ENCODE results near the gene LIN7A. TPM values are rescaled to one million over a fixed set of nuclear protein-coding genes. Genes with fewer than 3 reads are reported as not detected.

The LIN7A gene
- total and polyA plus RNA-seq, 2 donors (not counting 1 experiment from before 2014, with no cell fraction given): 22.8 to 35.3 TPM

DNA sequence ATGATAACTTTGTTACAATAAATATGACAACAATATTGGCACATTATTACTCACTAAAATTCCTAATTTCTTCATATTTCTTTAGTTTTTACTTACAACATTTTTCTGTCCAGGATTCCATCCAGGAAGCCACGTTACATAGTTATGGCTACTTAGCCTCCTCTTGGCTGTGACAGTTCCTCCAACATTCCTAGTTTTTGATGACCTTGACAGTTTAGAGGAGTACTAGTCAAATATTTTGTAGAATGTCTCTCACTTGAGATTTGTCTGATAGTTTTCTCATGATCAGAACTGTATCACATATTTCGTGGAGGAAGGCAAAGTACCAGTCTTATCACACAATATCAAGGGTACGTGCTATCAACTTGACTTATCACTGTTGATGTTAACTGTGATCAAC lies 29.8 kb upstream of the LIN7A start:
- Histone ChIP-seq H3K27me3 (ENCODE audit: control insufficient read depth, insufficient read depth, low read length) (no peaks in the 10 kb centered on the region), H2AFZ (ENCODE audit: low read length) (no peak overlapping the region), H3K4me3 (replicated peaks in 1 of 4; ENCODE audit: control extremely low read depth in 1 of 4, insufficient read depth in 1 of 4, low read depth in 3 of 4, low read length in 4 of 4) (no peak overlapping the region), H3K9ac (ENCODE audit: insufficient read depth, low read length) (no peak overlapping the region), H4K20me1 (ENCODE audit: control insufficient read depth, extremely low read depth, insufficient read depth, low read length) (no peaks in the 10 kb centered on the region), H3K9me3 (ENCODE audit: control insufficient read depth, insufficient read depth, low read depth, low read length) (no peaks in the 10 kb centered on the region), H3K4me2 (ENCODE audit: extremely low read depth, insufficient read depth, low read length) (no peak overlapping the region), H3K79me2 (ENCODE audit: control insufficient read depth, insufficient read depth, low read length) (no peaks in the 10 kb centered on the region), H3K4me1 (ENCODE audit: control insufficient read depth, extremely low read depth, insufficient read depth, low read length) (no peaks in the 10 kb centered on the region), H3K36me3 (ENCODE audit: control insufficient read depth, insufficient read depth, low read length) (no peaks in the 10 kb centered on the region), H3K27ac (ENCODE audit: insufficient read depth, low read length) (no peak overlapping the region)
- DNase-seq (ENCODE audit: low read depth in 2 of 2): no peak
- no peak for TF ChIP-seq EZH2 (IDR thresholded peaks at IDR 0.05; ENCODE audit: low read length, missing control alignments)

DNA sequence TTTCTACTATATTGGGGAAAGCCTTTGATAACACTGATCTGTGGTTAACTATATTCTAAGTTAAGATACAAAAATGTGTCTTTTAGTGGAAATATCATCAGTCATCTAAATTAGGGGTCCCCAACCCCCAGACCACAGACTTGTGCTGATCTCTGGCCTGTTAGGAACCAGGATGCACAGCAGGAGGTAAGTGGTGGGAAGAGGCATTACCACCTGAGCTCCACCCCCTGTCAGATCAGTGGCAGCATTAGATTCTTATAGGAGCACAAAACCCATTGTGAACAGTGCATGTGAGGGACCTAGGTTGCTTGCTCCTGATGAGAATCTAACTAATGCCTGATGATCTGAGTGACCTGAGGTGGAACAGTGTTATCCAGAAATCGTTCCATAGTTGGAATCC lies 28.3 kb upstream of the LIN7A start:
- no peak overlapping the region for H3K27ac ChIP-seq (ENCODE audit: insufficient read depth, low read length)
- H3K4me2 ChIP-seq (ENCODE audit: extremely low read depth, insufficient read depth, low read length): no peak overlapping the region
- H3K4me1 ChIP-seq (ENCODE audit: control insufficient read depth, extremely low read depth, insufficient read depth, low read length): no peaks in the 10 kb centered on the region
- TF ChIP-seq, protein P1, sequence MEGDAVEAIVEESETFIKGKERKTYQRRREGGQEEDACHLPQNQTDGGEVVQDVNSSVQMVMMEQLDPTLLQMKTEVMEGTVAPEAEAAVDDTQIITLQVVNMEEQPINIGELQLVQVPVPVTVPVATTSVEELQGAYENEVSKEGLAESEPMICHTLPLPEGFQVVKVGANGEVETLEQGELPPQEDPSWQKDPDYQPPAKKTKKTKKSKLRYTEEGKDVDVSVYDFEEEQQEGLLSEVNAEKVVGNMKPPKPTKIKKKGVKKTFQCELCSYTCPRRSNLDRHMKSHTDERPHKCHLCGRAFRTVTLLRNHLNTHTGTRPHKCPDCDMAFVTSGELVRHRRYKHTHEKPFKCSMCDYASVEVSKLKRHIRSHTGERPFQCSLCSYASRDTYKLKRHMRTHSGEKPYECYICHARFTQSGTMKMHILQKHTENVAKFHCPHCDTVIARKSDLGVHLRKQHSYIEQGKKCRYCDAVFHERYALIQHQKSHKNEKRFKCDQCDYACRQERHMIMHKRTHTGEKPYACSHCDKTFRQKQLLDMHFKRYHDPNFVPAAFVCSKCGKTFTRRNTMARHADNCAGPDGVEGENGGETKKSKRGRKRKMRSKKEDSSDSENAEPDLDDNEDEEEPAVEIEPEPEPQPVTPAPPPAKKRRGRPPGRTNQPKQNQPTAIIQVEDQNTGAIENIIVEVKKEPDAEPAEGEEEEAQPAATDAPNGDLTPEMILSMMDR (conservative IDR thresholded peaks at IDR 0.05 in 1 of 2, IDR thresholded peaks at IDR 0.05 in 1 of 2; ENCODE audit: low read depth in 1 of 2, low read length in 2 of 2): no peak
- no peak for TF ChIP-seq EZH2 (IDR thresholded peaks at IDR 0.05; ENCODE audit: low read length, missing control alignments)
- H3K79me2 ChIP-seq (ENCODE audit: control insufficient read depth, insufficient read depth, low read length): no peaks in the 10 kb centered on the region
- H3K36me3 ChIP-seq (ENCODE audit: control insufficient read depth, insufficient read depth, low read length): no peaks in the 10 kb centered on the region
- no peak for DNase-seq (ENCODE audit: low read depth in 2 of 2)
- H3K27me3 ChIP-seq (ENCODE audit: control insufficient read depth, insufficient read depth, low read length): no peaks in the 10 kb centered on the region
- H3K9ac ChIP-seq (ENCODE audit: insufficient read depth, low read length): no peak overlapping the region
- H3K9me3 ChIP-seq (ENCODE audit: control insufficient read depth, insufficient read depth, low read depth, low read length): no peaks in the 10 kb centered on the region
- no peaks in the 10 kb centered on the region for H4K20me1 ChIP-seq (ENCODE audit: control insufficient read depth, extremely low read depth, insufficient read depth, low read length)
- H2AFZ ChIP-seq (ENCODE audit: low read length): no peak overlapping the region
- no peak overlapping the region for H3K4me3 ChIP-seq (replicated peaks in 1 of 4; ENCODE audit: control extremely low read depth in 1 of 4, insufficient read depth in 1 of 4, low read depth in 3 of 4, low read length in 4 of 4)

DNA sequence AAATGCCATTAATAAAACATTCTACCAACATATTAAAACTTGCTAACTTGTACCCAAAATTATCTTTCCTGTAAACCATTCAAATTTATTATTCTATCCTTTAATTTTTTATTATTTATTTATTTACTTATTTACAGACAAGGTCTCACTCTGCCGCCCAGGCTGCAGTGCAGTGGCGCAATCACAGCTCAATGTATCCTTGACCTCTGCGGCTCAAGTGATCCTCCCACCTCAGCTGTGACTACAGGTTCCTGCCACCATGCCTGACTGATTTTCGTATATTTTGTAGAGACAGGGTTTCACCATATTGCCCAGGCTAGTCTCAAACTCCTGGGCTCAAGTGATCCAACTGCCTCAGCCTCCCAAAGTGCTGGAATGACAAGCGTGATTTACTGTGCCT lies 20.4 kb upstream of the LIN7A start:
- no peak overlapping the region for H3K9ac ChIP-seq (ENCODE audit: insufficient read depth, low read length)
- H3K4me2 ChIP-seq (ENCODE audit: extremely low read depth, insufficient read depth, low read length): no peak overlapping the region
- no peaks in the 10 kb centered on the region for H3K36me3 ChIP-seq (ENCODE audit: control insufficient read depth, insufficient read depth, low read length)
- no peaks in the 10 kb centered on the region for H4K20me1 ChIP-seq (ENCODE audit: control insufficient read depth, extremely low read depth, insufficient read depth, low read length)
- no peaks in the 10 kb centered on the region for H3K27me3 ChIP-seq (ENCODE audit: control insufficient read depth, insufficient read depth, low read length)
- TF ChIP-seq, protein P1 (conservative IDR thresholded peaks at IDR 0.05 in 1 of 2, IDR thresholded peaks at IDR 0.05 in 1 of 2; ENCODE audit: low read depth in 1 of 2, low read length in 2 of 2): no peak
- no peak for TF ChIP-seq EZH2 (IDR thresholded peaks at IDR 0.05; ENCODE audit: low read length, missing control alignments)
- no peaks in the 10 kb centered on the region for H3K79me2 ChIP-seq (ENCODE audit: control insufficient read depth, insufficient read depth, low read length)
- H3K9me3 ChIP-seq (ENCODE audit: control insufficient read depth, insufficient read depth, low read depth, low read length): no peaks in the 10 kb centered on the region
- H2AFZ ChIP-seq (ENCODE audit: low read length): no peak overlapping the region
- no peak for DNase-seq (ENCODE audit: low read depth in 2 of 2)
- H3K4me1 ChIP-seq (ENCODE audit: control insufficient read depth, extremely low read depth, insufficient read depth, low read length): no peaks in the 10 kb centered on the region
- no peak overlapping the region for H3K4me3 ChIP-seq (replicated peaks in 1 of 4; ENCODE audit: control extremely low read depth in 1 of 4, insufficient read depth in 1 of 4, low read depth in 3 of 4, low read length in 4 of 4)
- H3K27ac ChIP-seq (ENCODE audit: insufficient read depth, low read length): no peak overlapping the region
